Heart left ventricle (tissue), 13 donors: ENCODE results near the gene ZNF30.

Experiments used
- CTCF ChIP-seq, 12 donors: fragments of 200-600 bp; sonication (generic) in 4 of 12; IDR thresholded peaks; one replicate each; pipeline versions ENCODE4 v1.5.0 to v1.8.0; 2018 to 2022; ENCODE audit warnings: antibody characterized with exemption in 12 of 12, mild to moderate bottlenecking in 5 of 12
- POLR2A ChIP-seq, 2 donors: fragments of 450-650 bp; IDR thresholded peaks; one replicate each; pipeline ENCODE4 v1.6.1; 2017; ENCODE audit warnings: antibody characterized with exemption in 2 of 2, mild to moderate bottlenecking in 2 of 2, moderate library complexity in 2 of 2
- donor health status: ischemic (EF 13 %, LVEDD 7.1; RV severe dilation, severe dysfunction).
- donor health status: DM: no; HTN: yes; CAD: no.
- donor health status: DM: no; HTN: no; CAD: no.
- donor health status: ischemic (EF 25% LVEDD 6.9; RV normal size, moderate dysfunction).
- donor health status: ischemic (EF 25% LVEDD 5.7; RV mildly dilated, moderate dysfunction).
- donor health status: ischemic (EF 35%, LVEDD 5.7; RV mildly dilated, moderate dysfunction).
- donor health status: nonischemic (EF 11% LVEDD 7.7; RV severe dilation, severe dysfunction).
- donor health status: DM: yes; HTN: yes; CAD: no.
- donor health status: PGD.
- donor health status: ischemic (EF 29% LVEDD 5.4; RV normal size, mild dysfunction).
- donor health status: nonischemic (EF 23%, LVEDD 6.1; RV moderate dilation, normal function).

DNA sequence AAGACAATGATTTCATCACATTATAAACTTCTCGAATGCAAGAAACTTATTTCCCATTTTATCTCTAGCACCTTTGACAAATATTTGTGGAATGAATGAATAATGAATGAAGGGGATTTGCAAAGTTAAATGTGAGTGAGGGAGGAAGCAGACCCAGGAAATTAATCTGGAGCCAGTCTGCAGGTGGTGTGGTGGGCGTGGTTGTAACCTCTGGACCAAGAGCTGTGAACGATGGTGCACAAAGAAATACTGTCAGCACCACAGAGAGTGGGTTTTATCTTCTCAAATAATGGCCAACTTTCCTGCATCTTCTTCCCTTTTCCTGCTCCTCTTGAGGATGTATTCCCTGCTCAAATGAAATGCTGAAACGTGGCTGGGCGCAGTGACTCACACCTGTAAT lies 48.4 kb downstream of the ZNF30 start:
- TF ChIP-seq CTCF (IDR thresholded peaks at IDR 0.05) (no peak), POLR2A (IDR thresholded peaks at IDR 0.05) (no peak)
